Placental epithelial cell (primary cell): ENCODE measurements around the gene ITGB4. TPM values are rescaled to one million over a fixed set of nuclear protein-coding genes. Genes with fewer than 3 reads are reported as not detected.

ENCODE experiments used
- total RNA-seq: library from RNA; depleted of rRNA; stranded (reverse); fragments of >200 nt; gene quantifications from 2 replicates; pipeline ENCODE4 v1.2.3, GENCODE V29; 2012

The ITGB4 gene
- 30.2 and 274 TPM in 2 replicates for total RNA-seq

GRCh38 chr17:75720656-75721462, at the start of gene ITGB4:
Gene ITGB4, plus strand, starts transcription at chr17:75721459. Its CDS starts 3,245 bp downstream, at chr17:75724704.

GRCh38 chr17:75764711-75765421, 43.6 kb downstream of the ITGB4 start, which contains the start of gene GALK1:
Gene GALK1, minus strand, starts transcription at chr17:75765192. Its CDS starts 56 bp downstream, at chr17:75765136.

GRCh38 chr17:75784473-75785015, 63.3 kb downstream of the ITGB4 start, which contains the start of gene UNK:
Gene UNK, plus strand, starts transcription at chr17:75784806. Its CDS starts 75 bp downstream, at chr17:75784881.

Other genes starting within 250 kb of the ITGB4 start
- gene CASKIN2, start 205.9 kb upstream of the ITGB4 start, total RNA-seq: 7.1 and 9.3 TPM in 2 replicates
- gene TSEN54, start 204.9 kb upstream of the ITGB4 start, total RNA-seq: 10.2 and 12.7 TPM in 2 replicates
- gene LLGL2, start 195.8 kb upstream of the ITGB4 start, total RNA-seq: 11.4 and 18.0 TPM in 2 replicates
- gene MYO15B, start 133.7 kb upstream of the ITGB4 start, total RNA-seq: 4.7 and 47.5 TPM in 2 replicates
- gene SMIM5, start 88.0 kb upstream of the ITGB4 start, total RNA-seq: 1.3 and 5.1 TPM in 2 replicates
- gene RECQL5, start 54.3 kb upstream of the ITGB4 start, total RNA-seq: 33.6 and 50.6 TPM in 2 replicates
- 45.7 and 64.0 TPM in 2 replicates for gene SAP30BP, start 54.1 kb upstream of the ITGB4 start, total RNA-seq
- gene GALK1, start 43.7 kb downstream of the ITGB4 start, total RNA-seq: 66.3 and 77.0 TPM in 2 replicates
- gene UNK, start 63.3 kb downstream of the ITGB4 start, total RNA-seq: 21.2 and 22.8 TPM in 2 replicates
- 204 and 275 TPM in 2 replicates for gene UNC13D, start 122.9 kb downstream of the ITGB4 start, total RNA-seq
- gene WBP2, start 133.9 kb downstream of the ITGB4 start, total RNA-seq: 28.1 and 30.2 TPM in 2 replicates
- gene TRIM47, start 157.1 kb downstream of the ITGB4 start, total RNA-seq: 16.7 and 25.9 TPM in 2 replicates
- 19.4 and 21.2 TPM in 2 replicates for gene TRIM65, start 175.5 kb downstream of the ITGB4 start, total RNA-seq
- gene MRPL38, start 183.4 kb downstream of the ITGB4 start, total RNA-seq: 40.0 and 41.0 TPM in 2 replicates
- gene FBF1, start 219.6 kb downstream of the ITGB4 start, total RNA-seq: 7.3 and 28.7 TPM in 2 replicates